RWPE1 (cell line): ENCODE data around the gene SOCS1.

Experiments
- CTCF ChIA-PET: fragments of 350-600 bp; sonication (Branson Sonifier 250); formaldehyde crosslinking; extraction: SDS; loops from one replicate; lab custom pipeline; 2021; lab: Yijun Ruan, JAX
- POLR2A ChIA-PET: fragments of 400-600 bp; formaldehyde crosslinking; extraction: SDS; loops from one replicate; lab custom pipeline; 2020; ENCODE audit warnings: antibody characterized with exemption; ENCODE audit not compliant: low non-redundant PET; lab: Yijun Ruan, JAX
- DNase-seq: peaks from one replicate; pipeline ENCODE4 v3.0.0; 2012; ENCODE audit warnings: low spot score
- H3K27ac ChIP-seq: fragments of 450-650 bp; 2 replicates; pipeline ENCODE4 v1.5.1; 2017
- TF ChIP-seq, protein P1 (sequence below): fragments of 450-650 bp; conservative IDR thresholded peaks from 2 replicates; pipeline ENCODE4 v1.5.1; 2017; ENCODE audit warnings: low read depth, mild to moderate bottlenecking

The SOCS1 gene

DNA sequence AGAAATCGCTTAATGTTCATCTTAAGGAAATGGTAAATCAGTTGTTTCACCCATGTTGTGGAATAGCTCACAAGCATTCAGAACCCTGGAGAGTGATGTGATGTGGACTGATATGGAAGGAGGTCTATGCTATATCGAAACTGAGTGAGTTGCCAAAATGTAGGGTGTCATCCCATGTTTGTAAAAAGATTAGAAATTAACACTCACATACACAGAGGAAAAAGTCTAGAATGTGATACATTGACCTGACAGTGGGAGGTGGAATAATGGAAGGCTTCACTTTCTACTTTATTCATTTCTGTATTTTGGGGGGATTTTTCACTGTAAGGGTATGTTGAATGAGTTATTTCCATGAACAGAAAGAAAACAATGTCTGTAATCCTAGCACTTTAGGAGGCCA, 29.8 kb upstream of the SOCS1 start:
- TF ChIP-seq, protein P1, sequence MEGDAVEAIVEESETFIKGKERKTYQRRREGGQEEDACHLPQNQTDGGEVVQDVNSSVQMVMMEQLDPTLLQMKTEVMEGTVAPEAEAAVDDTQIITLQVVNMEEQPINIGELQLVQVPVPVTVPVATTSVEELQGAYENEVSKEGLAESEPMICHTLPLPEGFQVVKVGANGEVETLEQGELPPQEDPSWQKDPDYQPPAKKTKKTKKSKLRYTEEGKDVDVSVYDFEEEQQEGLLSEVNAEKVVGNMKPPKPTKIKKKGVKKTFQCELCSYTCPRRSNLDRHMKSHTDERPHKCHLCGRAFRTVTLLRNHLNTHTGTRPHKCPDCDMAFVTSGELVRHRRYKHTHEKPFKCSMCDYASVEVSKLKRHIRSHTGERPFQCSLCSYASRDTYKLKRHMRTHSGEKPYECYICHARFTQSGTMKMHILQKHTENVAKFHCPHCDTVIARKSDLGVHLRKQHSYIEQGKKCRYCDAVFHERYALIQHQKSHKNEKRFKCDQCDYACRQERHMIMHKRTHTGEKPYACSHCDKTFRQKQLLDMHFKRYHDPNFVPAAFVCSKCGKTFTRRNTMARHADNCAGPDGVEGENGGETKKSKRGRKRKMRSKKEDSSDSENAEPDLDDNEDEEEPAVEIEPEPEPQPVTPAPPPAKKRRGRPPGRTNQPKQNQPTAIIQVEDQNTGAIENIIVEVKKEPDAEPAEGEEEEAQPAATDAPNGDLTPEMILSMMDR: no peak
- CTCF ChIA-PET: no interaction called here
- no peak overlapping the region for H3K27ac ChIP-seq
- DNase-seq: no peak
- POLR2A ChIA-PET: no interaction called here

DNA sequence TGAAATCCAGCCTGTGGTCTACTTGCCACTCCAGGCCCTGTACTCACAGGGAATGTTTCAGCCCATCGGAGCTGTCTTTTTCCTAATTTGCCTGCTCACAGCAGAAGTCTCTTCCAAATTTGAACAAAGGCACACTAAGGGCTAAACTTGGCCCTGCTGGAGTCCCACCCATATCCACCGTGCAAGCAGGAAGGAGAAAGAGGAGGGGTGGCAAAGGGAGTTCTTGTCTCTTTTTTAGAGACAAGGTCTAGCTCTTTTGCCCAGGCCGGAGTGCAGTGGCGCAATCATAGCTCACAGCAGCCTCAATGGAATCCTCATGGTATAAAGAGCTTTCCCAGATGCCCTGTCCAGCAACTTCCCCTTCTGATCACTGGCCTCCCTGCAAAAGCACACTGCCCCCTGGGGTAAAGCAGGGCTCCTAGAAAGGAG, 27.8 kb upstream of the SOCS1 start:
- TF ChIP-seq, protein P1: no peak
- DNase-seq: no peak
- no peak overlapping the region for H3K27ac ChIP-seq
- CTCF ChIA-PET: interaction anchor here (0.7 kb wide), 1 partner anchor 583 kb away, joined by 3 read pairs; no protein-coding TSS in a partner anchor
- POLR2A ChIA-PET: no interaction called here

DNA sequence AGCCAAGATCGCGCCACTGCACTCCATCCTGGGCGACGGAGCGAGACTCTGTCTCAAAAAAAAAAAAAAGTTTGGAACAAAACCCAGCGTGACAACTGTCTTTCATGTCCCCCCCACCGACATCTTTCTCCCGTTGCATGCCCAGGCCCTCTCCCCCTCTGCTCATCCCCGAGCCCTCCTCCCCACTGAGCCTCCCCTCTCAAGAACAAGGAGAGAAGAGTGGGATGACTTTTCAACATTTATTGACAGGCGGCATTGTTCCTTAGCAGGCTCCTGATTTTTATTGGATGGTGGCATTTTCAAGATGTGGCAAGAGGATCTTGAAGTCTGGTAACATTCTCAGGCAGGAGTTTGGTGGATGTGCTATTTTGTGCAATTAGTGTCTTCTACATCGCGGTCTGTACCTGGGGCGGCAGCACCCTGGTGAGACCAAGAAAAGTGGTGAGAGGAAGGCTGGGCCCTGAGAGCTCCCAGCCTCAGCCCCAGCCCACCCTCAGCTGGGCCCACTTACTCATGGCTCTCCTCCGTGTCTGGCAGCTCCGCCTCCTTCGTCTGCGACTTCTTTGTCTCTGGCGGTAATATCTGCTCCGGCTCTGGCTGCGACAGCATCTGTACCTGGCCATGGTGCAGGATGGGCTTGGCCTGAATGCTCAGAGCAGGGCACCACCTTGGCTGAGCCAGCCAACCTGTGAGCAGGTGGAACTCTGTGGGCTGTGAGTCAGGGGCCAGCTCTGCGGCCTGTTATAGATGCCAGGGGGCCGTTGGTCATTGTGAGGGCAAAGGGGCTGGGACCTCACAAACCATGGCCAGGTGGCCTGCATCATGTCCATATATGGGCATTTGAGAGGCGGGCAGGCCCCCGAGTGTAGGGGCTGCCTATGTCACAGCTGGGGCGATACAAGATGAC, 24.9 kb upstream of the SOCS1 start, which contains the start of gene PRM1:
TSS of gene PRM1 (minus strand) at position 715 of the 907 bp plus-strand sequence. CDS start at position 623, 92 bp downstream.
- no peak for DNase-seq
- POLR2A ChIA-PET: no interaction called here
- no peak within 1 kb of the TSS for H3K27ac ChIP-seq
- CTCF ChIA-PET: no interaction called here
- TF ChIP-seq, protein P1: no peak

DNA sequence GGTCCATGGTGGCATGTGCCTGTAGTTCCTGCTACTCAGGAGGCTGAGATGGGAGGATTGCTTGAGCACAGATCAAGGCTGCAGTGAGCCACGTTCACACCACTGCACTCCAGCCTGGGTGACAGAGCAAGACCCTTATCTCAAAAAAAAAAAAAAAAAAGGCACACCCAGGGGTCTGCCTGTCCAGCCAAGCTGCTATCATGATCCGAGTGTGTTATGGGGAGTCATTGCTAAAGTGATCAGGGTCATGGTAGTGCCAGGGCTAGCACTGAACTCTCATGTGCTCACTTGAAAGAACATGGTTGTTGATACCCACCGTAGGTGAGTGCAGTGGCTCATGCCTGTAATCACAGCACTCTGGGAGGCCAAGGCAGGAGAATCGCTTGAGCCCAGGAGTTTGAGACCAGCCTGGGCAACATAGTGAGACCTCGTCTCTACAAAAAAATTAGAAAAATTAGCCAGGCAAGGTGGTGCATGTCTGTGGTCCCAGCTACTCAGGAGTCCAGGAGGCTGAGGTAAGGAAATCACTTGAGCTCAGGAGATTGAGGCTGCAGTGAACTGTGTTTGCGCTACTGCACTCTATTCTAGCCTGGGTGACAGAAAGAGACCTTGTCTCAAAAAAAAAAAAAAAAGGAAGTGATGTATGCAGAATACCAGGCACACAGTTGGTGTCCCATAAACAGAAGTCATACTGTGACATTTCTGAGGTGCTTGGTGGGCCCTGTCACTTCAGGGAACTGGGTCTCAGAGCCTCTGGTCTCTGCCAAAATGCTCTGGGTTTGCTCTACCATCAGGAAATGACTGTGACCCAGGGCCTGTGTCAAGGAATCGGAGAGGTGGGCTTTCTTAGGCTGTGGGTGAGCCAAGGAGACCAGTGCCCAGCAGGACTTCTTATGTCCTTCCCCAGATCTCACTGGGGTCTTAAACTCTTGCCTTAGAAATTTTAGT, 23.0 kb upstream of the SOCS1 start:
- TF ChIP-seq, protein P1: no peak
- ChIA-PET POLR2A (no interaction called here), CTCF (no interaction called here)
- no peak overlapping the region for H3K27ac ChIP-seq
- DNase-seq: no peak

DNA sequence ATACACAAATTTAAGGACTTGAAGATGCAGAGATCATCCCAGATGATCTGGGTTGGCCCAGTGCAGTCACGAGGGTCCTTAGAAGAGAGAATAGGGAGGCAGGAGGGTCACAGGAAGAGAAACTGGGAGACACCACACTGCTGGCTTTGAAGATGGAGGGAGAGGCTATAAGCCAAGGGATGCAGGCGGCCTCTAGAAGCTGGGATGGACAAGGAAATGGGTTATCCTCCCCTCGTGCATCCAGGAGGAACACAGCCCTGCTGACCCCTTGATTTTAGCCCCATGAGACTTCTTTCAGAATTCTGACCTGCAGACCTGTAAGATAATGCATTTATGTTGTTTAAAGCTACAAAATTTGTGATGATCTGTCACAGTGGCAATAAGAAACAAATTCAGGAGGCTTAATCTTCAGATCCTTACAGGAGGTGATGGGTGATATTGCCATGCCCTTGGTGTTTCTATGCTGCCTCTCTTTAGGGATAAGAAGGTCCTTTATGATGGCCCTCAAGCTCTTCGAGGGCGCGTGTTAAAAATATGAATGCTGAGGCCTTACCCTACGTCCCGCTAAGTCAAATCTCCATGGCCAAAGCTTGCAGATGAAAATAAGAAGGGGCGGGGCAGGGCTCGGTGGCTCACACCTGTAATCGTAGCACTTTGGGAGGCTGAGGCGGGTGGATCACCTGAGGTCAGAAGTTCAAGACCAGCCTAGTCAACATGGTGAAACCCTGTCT, 21.8 kb upstream of the SOCS1 start:
- TF ChIP-seq, protein P1: no peak
- CTCF ChIA-PET: interaction anchor here (0.7 kb wide), 1 partner anchor 13 kb away, joined by 3 read pairs; no protein-coding TSS in a partner anchor
- POLR2A ChIA-PET: no interaction called here
- H3K27ac ChIP-seq: no peak overlapping the region
- DNase-seq: no peak
